ENCODE measurements around the gene TMEM53.

TMEM53 gene

DNA sequence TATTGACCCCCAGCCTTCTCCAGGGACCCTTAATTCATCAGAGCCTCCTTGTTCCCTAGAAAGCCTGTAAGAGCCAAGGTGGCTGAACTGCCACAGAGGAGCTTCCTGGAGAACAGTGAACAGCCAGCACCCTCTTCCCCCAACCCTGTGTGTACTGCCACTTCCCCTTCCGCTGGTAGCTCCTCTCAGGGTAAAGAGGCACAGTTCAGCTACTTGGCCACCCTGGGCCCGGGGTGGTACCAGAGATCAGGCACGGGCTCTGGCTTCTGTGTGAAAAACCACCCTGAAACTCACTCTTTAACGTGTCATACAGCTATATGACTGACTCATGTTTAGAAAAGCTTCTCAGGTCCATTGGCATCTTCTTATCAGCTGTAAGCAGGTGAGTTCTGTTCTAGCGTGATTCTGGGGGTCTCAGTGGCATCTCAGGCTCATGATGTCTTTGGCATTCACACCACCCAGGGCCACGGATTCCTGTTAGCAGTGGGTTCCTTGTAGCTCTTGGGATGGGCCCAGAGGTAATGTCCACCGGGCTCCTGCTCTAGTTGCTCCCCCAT is 22.6 kb upstream of the TMEM53 start:
- no peak for DNase-seq (ENCODE audit: low read depth)

DNA sequence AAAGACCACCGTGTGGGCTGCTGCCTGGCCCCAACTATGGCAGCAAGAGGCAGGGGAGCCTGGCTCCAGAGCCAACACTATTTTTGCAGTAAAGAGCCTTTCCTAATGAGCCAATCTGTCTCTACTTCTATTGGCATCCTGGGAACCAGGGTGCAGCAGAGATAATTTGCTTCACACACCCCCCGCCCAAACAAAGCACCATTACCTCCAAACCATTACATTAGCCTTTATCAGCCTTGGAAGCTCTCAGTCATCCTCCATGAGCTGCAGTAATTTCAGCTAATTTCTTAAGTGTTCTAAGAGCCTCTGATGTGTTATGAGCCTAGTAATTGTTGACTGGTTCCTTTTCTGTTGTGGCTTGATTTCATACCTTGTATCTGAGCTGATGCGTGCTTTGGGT is 21.8 kb upstream of the TMEM53 start:
- no peak for DNase-seq (ENCODE audit: low read depth)

GRCh38 chr1:44695671-44696070 is 21.4 kb upstream of the TMEM53 start:
- no peak for DNase-seq (ENCODE audit: low read depth)

DNA sequence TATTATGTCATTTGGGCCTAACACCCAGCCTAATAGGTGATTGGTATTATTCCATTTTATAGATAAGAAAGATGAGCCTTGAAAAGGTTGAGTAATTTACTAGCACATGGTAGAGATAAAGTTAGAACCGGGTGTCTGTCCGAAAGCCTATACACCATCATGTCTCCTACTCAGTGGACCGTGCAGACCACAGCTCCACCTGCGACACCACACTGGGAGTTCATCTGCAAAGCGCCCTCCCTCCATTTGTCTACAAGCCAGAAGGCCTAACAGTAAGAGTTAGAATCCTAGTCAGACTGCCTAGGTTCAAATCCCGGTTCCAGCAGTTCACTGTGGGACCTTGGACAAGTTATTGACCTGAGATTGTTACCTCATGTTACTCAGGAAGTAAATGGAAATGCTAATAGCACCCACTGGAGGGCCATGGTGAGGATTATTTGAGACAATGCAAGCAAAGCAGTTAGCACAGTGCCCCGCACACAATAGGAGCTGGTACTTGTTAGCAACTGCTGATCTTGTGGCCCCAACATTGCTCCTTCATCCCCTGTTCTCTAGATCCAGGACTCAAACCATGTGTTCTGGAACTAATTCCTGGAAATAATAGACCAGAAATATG is 20.7 kb upstream of the TMEM53 start:
- no peak for DNase-seq (ENCODE audit: low read depth)

- DNase-seq (ENCODE audit: low read depth), result no peak
Observed at GRCh38 chr1:44693900-44694299, 19.6 kb upstream of the TMEM53 start.

DNA sequence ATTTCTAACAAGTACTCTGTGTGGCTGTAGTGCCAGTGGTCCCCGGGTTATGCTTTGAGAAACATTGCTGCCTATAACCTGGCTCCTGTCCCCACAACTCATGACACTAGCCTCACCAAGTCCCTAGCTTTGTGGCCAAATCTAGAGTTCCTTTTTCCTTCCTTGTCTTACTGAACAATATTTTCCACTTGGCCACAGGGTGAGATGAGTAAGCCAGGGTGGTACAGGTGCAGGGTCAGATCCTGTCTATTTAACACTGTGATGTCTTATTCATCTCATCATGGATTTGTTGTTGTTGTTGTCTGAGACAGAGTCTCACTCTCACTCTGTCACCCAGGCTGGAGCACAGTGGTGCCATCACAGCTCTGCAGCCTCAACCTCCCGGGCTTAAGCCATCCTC is 18.9 kb upstream of the TMEM53 start:
- no peak for DNase-seq (ENCODE audit: low read depth)

- DNase-seq (ENCODE audit: low read depth), result no peak
Observed at GRCh38 chr1:44689447-44689765, 15.1 kb upstream of the TMEM53 start.

DNA sequence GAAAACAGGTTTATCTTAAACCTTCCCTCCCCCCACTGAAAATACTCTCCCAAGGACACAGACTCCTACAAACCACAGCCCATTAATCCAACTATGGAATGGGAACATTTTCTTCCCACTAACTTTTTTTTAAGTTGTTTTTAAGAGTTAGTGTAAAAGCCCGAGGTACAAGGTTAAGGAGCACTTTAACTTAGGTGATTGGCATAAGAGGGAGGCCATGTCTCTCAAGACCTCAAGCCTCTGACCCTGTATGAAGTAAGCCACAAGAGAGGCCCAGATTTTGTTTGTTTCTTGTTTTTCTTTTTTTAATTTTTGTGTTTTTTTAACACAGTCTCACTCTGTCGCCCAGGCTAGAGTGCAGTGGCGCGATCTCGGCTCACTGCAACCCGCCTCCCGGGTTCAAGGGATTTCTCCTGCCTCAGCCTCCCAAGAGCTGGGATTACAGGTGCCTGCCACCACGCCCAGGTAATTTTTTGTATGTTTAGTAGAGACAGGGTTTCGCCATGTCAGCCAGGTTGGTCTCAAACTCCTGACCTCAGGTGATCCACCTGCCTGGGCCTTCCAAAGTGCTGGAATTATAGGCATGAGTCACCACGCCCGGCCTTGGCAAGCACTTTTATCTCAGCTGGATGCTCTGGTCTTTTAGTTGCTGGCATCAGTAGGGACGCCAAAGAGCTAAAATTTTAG is 14.6 kb upstream of the TMEM53 start:
- no peak for DNase-seq (ENCODE audit: low read depth)

DNA sequence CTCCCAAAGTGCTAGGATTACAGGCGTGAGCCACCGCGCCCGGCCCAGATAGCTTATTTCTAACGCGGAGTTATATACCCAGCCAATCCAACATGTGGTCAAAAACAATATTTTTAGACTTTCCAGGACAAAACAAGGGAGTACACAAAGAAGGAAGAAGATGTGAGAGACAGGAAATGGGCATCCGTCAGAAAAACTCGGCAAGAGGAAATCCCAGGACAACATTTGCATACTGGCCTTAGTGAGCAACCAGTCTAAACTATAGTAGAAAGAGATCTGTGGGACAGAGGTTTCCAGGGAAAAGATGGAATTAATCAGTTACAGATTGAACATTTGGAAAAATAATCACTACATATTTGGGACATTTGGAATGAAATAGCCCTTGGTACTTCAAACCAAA is 11.6 kb upstream of the TMEM53 start:
- no peak for DNase-seq (ENCODE audit: low read depth)

GRCh38 chr1:44685218-44685617 is 10.9 kb upstream of the TMEM53 start:
- DNase-seq (ENCODE audit: low read depth), result no peak

GRCh38 chr1:44684525-44684924 is 10.2 kb upstream of the TMEM53 start:
- no peak for DNase-seq (ENCODE audit: low read depth)

DNA sequence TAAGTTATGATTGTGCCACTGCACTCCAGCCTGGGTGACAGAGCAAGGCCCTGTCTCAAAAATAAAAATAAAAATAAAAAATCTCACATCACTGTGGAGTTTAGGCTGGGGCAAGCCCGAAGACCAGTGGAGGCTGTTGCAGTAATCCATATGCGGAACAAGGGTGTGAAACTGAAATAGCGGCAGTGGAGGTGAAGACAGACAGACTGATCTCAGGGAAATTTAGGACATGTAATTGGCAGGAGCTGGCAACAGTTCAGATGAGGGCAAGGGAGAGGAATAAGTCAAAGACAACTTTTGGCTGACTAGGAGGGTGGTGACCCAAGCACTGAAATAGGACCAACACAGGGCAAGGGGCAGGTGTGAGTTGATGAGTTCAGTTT is 8.6 kb upstream of the TMEM53 start:
- DNase-seq (ENCODE audit: low read depth), result no peak

DNA sequence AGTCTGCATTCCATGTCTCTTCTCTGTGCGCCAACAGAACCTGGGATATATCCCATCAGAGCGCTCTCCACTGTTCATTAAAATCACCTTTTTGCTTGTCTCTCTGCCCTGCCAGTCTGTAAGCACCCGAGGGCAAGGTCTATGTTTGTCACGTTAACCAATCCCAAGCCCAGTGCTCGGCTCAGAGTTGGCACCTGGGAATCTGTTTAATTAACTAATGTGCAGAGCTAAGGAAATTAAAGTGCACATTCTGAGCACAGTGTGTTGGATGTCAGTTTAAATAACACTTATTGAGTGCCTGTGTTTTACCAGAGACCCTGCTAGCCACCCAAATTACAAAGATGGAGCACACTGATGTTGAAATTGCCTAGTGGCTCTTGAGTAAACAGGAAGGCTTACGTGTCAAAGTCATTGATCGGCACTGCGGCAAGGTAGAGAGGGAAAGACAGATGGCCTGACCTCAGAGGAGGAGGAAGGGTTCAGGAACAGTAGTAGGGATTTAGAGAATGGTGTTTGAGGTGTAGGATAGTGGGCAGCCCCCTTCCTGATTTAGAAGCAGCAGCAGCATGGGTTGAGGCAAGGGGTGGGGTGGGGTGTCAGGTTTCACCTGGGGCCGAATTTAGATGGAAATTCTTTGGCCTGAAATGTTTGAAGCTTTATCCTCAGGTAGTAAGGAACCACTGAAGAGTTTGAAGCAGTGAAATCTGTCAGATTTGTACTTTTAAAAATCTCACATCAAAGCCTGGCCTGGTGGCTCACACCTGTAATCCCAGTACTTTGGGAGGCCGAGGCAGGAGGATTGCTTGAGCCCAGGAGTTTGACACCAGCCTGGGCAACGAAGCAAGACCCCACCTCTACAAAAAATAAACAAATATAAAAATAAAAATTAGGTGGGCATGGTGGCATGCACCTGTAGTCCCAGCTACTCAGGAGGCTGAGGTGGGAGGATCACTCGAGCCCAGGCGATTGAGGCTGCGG is 7.9 kb upstream of the TMEM53 start:
- no peak for DNase-seq (ENCODE audit: low read depth)

DNA sequence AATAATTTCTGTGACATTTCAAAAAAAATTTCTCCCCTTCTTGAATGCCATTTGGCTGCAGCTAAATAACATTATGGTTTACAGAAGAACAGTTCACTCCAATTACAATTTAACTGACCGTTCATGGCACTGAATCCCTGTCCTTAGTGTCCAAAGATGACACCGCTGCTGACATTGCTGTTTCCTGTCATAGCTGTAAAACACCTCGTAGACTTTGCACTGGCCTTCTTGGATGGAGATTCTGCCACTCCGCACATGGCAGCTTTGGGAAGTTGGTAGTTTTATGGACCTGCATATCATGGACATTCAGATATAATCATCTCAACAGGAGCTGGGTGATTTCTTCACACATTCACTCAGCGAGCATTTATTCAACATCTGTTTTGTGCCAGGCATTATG is 5.2 kb upstream of the TMEM53 start:
- DNase-seq (ENCODE audit: low read depth), result no peak

GRCh38 chr1:44678626-44679025 is 4.3 kb upstream of the TMEM53 start:
- DNase-seq (ENCODE audit: low read depth), result no peak

GRCh38 chr1:44678120-44678519 is 3.8 kb upstream of the TMEM53 start:
- no peak for DNase-seq (ENCODE audit: low read depth)

DNA sequence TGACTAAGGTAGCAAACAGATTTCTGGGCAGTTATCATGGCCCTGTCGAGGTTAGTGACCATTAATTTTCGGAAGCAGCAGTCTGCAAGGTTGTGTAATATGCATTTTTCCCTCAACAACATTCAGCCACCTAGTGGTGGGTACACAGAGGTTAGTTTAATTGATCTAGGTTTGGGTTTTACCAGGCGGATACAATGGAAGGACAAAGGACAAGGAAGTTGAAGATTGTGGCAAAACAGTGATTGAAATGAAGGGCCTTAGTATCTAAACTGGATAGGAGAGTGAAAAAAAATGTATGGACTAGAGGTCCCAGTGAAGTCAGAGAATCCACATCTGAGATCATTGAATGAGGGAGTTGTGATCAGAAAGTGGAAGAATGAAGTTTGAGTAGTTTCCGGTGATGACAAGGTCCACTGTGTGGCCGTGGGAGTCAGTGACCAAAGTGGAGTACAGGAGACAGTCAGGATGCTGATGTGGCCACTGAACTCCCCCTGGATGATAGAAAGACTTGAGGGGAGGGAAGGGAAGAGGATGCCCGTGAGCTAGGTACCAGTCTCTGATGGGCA is 3.0 kb upstream of the TMEM53 start:
- peak; percentile 65 for DNase-seq (ENCODE audit: low read depth)

GRCh38 chr1:44676484-44677200 is 2.4 kb upstream of the TMEM53 start:
- peak; percentile 88 for DNase-seq (ENCODE audit: low read depth)

GRCh38 chr1:44675186-44675585 is 905 bp upstream of the TMEM53 start:
- no peak for DNase-seq (ENCODE audit: low read depth)

- no peak for DNase-seq (ENCODE audit: low read depth)
Observed at GRCh38 chr1:44673675-44674112, 587 bp downstream of the TMEM53 start.

DNA sequence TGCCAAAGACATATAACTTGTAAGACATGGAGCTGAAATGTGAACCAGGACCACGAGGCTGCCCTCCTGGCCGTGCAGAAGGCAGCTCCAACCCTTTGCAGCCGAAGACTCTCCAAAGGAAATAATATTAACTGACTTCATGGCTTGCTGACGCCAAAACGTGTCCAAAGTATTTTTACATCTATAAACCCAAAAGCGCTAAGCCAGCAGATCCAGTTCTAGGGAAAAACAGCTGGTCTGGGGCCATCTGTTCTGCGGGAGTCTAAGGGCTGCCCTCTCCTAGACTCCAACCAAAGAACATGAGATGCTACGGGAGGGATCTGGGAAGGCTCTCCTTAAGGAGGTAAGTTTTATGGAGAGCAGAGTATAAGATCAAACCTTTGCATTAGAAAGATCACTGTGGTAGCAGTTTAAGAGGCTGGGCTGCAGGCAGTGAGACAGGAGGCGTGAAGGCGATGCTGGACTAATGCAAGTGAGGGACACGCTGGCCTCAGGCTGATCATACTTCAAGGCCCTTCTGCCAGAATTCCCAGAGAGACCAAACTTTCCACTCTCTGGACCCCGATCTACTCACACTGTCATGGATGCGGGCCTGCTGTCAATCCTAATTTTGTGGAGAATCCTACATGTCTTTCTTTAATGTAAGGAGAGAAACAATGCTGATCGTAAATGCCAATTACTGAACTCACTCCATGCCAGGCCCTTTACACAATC is 1.2 kb downstream of the TMEM53 start:
- DNase-seq (ENCODE audit: low read depth), result no peak
